Measurements from ENCODE around the gene CUL4A.
"Not testable (repeated sequence)": the region's sequence is repeated elsewhere in the genome, so short reads cannot be mapped to it uniquely, and the experiment has no call there.

CUL4A gene

DNA sequence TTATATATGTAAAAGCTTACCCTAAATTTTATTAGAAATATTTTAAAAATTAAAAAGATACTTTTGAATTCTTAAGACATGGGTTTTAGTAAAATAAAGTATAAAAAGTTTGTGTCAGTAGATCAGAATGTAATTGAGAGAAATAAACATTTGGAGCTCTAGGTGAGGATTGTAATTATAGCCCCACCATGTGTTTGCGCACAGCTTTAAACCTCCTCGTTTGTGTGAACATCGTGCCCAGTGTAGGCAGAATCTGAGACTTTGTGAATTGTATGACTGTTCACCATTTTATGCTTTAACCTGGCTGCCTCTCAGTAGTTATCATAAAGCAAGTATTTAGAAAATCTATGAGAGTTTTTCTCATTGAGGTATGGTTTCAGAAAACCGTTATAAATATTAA, 29.1 kb downstream of the CUL4A start:
- no peak for DNase-seq (ENCODE audit: low read depth, low spot score)

DNA sequence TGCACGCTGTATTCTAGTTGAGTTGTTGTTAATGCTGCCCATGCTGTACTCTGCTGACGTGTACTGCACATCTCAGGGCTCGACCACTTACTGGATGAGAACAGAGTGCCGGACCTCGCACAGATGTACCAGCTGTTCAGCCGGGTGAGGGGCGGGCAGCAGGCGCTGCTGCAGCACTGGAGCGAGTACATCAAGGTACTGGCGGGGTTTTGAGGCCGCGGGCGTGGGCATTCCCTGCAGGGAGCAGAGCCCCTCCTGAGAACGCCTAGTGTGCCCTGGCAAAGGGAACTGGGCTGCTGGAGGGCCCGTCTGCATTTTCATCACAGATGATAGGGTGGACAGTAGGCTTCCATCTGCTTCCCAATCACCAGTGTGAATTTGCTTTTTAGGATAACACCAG, 29.9 kb downstream of the CUL4A start:
- DNase-seq (ENCODE audit: low read depth, low spot score): no peak

DNA sequence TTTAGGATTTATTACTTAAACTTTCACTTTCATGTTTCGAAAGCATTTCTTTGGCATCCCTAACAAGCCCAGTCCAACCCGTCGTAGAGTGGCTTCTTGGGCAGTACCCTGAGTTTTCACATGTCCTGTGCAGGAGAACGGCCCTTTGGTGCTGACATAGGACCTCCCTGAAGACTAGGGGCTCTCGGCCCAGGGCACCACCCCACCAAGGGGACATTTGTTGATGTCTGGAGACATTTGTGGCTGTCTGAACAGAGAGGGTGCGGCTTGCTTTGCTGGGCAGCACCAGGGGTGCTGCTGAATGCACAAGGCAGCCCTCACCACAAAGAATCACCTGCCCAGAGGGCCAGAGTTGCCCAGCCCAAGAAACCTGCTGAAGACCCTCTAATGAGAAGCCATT, 30.6 kb downstream of the CUL4A start:
- DNase-seq (ENCODE audit: low read depth, low spot score): no peak

DNA sequence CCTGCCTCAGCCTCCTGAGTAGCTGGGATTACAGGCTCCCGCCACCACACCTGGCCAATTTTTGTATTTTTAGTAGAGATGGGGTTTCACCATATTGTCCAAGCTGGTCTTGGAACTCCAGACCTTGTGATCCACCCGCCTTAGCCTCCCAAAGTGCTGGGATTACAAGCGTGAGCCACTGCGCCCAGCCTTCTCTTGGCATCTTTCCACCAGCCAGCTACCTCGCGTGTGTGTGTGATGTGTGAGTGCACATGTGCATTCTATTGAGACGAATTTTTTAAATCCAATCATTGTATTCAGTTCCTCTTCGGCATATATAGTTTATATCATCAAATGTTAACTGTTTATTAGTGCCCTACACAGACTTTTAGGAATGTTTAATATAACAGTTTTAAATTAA, 32.2 kb downstream of the CUL4A start:
- not testable (repeated sequence) for DNase-seq (ENCODE audit: low read depth, low spot score)

DNA sequence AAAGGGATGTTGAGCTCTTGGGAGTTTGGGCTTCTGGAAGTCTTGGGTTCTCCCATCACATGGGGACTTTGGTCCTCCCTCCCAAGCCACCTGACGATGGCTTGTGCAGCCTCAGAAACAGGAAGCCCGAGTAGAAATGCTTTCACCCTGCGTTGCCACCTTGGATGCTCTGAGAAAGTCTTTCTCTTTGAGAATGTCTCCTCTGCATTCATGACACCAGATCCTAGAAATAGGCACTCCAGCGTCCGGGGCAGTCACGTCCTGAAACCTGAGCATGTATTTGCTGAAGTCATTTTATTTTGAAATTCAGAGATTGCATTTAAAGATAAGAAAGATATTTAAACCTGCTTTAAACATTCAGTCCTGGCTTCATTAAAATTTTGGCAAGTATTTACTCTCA, 34.4 kb downstream of the CUL4A start:
- DNase-seq (ENCODE audit: low read depth, low spot score): no peak

DNA sequence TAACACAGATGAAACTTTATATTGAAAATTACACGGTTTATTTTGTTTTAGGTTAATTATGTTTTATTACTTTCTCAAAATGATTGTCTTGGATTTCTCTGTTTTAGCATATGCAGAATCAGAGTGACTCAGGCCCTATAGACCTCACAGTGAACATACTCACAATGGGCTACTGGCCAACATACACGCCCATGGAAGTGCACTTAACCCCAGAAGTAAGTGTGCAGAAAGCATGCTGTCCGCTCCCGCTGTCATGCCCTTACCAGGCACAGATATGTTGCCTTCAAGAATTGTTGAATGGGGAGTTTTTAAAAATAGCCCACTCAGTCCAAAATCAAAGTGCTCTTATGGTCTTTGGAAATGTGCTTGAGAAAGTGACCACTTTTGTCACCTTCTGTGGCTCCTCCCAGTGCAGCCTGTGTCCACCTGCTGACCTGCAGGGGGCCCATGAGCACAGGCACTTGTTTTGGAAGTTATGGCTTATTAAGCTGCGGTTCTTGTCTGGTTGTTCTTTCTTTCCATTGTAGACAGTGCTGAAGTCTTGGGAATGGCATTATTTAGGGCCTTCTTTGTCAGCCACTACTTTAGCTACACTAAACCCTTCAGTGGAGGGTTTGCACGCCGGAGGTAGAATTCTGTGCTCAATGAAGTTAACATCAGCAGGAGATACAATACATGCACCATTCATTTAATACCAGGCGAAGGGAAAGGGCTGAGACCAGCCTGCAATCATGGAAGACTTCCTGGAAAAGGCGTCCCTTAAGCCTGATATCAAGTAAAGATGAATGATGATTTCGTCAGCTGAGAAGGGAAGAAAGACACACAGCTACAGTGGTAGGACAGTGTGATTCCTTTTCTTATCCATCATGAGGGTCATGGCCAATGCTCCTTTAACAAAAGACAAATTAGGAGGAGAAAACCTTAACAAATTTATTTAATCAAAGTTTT, 36.7 kb downstream of the CUL4A start:
- DNase-seq (ENCODE audit: low read depth, low spot score): no peak

DNA sequence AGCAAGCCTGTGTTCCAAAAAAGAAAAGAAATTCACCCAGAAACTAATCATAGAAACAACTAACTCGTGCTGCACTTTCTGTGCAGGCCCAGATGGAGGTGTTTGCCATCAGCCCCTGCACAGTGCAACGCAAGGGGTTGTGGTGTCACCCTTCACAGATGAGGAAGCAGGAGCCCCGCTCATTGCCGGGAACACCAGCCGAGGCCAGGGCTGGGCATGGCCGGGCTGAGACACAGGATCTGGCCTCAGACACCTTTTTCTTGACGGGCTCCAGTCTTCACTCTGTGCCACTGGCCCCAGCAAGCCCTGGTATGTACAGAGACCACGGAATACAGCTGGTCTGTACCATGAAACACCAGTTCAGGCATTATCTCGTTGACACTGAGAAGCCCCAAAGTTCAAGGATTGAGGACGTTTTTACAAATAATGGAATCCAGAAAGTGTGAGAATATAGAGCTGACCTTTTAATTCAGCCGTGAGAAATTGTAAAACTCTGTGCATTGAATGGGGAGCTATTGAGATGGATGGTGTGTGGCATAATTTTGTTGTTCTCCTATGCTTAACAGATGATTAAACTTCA, 43.2 kb downstream of the CUL4A start:
- no peak for DNase-seq (ENCODE audit: low read depth, low spot score)

DNA sequence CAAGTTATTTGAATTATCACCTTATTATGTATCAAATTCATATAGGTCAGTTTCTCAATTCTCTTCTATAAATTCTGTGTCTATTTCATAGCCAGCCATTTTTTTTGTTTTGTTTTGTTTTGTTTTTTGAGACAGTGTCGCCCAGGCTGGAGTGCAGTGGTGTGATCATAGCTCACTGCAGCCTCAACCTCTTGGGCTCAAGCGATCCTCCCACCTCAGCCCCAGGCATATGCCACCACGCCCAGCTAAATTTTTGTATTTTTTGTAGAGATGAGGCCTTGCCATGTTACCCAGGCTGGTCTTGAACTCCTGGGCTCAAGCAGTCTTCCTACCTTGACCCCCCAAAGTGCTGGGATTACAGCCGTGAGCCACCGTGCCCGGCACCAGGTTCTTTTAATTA, 48.5 kb downstream of the CUL4A start:
- not testable (repeated sequence) for DNase-seq (ENCODE audit: low read depth, low spot score)

DNA sequence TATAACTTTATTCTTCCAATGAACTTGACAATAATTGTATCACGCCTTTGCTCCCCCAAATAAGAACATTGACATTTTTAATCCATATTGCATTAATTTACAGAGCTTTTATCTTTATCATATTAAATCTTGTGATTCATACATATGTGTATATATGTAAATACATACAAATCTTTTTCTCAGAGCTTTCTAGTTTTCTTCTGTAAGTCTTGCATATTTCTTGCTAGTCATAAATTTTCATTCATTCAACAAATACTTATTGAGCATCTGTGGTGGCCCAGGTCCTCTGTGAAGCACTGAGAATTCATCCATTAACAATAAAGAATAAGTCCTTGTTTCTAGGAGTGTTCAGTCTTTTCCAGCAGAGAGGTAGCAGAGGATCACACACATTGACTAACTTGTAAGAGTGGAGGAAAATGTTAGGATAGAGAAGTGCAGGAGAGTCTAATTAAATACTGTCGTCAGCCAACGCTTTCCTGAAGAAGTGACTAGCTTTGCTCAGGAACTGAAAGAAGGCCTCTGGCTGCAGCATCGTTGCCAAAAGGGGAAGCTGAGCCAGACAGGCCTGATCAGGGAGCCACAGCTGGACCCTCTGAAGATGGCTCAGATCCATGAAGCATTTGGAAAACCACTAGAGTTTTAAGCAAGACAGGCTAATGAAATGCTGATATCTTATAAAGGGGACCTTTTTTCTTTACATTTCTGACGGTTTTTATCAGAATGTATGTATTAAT, 49.1 kb downstream of the CUL4A start:
- DNase-seq (ENCODE audit: low read depth, low spot score): no peak

DNA sequence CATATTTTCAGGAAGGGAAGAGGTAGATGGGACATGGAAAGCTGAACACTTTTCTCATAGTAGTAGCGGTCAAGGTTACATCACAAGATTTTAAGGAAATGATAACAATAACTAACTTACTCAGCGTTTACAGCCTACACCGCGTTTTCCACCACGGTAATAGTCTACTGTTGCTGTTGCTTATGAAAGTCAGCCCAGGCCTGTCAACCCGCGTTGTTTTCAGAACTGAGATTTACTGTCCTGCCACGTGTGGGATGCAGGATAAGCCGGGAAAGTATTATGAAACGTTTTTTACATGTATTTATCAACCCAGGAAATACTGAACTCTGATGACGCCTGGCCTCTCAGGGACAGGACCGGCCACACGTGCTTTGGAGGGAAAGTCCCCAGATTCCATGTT, 51.6 kb downstream of the CUL4A start:
- no peak for DNase-seq (ENCODE audit: low read depth, low spot score)

DNA sequence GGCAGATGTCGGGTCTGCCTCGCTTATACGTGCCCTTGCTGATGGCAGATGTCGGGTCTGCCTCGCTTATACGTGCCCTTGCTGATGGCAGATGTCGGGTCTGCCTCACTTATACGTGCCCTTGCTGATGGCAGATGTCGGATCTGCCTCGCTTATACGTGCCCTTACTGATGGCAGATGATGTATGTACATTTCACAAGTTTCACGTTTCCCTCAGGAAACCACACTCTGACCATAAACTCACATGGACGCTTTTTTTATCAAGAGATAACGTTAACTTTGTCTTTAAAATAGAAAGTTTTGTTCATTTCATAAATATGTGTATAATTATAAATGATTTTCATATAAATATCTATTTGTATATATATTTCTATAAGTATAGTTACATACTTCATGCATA, 53.6 kb downstream of the CUL4A start:
- DNase-seq (ENCODE audit: low read depth, low spot score): not testable (repeated sequence)

DNA sequence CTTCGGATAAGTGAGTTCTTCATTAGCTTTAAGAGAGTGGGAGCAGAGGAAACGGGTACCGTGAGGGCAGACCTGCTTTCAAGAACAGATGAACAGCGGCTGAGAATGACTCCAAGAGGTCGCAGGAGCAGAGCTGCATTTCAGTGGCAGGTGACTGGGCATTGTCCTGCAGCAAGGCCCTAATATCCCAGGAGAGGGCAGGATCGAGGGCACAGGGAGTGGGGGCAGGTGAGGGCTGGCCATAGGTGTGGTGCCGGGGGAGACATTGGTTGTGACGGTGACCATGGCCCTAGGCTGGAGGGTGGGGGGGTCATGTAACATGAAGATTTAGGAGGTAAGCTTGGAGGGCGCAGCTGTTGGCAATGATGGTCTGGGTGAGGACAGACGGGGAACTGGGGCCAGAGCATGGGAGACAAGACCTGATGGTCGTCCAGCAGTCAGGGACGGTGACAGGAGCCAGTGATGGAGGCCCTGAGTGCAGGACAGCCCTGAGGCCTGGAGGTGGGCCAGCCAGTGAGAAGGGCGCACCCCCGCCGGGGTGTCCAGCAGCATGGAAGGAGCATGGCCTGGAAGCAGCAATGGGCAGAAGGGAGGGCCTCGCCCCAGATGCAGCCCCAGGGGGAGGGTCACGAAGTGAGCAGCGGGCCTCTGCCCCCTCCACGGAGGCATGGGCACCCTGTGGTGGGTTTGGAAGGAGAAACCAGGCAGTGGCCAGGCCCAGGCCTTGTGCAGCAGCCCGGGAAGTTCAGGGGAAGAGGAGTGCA, 58.4 kb downstream of the CUL4A start:
- no peak for DNase-seq (ENCODE audit: low read depth, low spot score)

DNA sequence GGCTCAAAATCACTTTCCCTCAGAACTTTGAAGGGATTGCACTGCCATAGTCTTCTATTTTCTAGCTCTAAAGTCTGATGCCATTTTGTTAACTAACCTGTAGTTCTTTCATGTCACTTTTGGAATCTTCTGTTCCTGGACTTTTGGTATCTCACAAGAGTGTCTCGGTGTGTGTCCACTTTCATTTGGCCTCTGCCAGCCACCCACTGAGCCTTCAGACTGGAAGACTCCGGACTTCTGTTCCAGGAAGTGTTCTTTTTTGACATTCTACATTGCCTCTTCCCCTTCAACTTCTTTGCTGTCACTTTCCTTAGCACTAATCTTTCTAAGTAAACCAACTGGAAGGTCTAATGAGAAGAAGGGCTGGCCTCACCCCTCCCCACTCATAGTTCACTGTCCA, 62.6 kb downstream of the CUL4A start:
- no peak for DNase-seq (ENCODE audit: low read depth, low spot score)

DNA sequence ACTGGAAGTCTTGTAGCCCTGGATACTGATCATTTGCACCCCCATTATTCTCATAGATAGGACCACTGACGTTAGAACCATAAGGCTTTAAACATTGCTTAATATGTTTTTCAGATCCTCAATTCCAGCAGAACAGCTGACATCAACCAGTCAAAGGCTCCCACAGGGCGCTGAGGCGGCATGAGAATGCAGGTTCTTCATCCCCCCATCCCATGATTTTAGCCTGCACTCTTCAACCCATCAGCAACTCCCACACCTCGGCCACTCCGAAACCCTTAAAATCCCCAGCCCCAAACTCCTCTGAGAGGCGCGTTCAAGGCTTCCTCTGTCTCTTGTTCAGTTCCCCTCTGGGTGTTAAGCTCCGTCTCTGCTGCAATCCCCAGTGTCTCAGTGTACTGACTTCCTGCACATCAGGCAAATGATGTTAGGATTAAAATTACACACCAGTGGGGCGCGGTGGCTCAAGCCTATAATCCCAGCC, 63.3 kb downstream of the CUL4A start:
- DNase-seq (ENCODE audit: low read depth, low spot score): no peak

DNA sequence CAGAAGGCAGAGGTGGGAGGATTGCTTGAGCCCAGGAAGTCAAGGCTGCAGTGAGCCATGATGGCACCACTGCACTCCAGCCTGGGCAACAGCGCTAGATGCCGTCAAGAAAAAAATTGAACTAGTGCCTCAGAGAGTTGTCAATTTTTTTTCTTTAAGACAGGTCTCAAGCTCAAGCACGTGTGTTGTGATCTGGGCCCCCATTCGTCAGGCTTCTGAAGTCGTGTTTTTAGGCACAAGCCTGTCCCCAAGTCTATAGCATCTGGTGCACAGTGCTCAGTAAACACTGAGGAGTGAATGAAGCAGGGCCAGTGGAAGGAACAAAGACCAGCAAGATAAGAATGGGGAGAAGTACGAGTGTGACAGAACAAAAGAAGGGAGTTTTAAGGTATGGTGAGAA, 63.9 kb downstream of the CUL4A start:
- DNase-seq (ENCODE audit: low read depth, low spot score): no peak

DNA sequence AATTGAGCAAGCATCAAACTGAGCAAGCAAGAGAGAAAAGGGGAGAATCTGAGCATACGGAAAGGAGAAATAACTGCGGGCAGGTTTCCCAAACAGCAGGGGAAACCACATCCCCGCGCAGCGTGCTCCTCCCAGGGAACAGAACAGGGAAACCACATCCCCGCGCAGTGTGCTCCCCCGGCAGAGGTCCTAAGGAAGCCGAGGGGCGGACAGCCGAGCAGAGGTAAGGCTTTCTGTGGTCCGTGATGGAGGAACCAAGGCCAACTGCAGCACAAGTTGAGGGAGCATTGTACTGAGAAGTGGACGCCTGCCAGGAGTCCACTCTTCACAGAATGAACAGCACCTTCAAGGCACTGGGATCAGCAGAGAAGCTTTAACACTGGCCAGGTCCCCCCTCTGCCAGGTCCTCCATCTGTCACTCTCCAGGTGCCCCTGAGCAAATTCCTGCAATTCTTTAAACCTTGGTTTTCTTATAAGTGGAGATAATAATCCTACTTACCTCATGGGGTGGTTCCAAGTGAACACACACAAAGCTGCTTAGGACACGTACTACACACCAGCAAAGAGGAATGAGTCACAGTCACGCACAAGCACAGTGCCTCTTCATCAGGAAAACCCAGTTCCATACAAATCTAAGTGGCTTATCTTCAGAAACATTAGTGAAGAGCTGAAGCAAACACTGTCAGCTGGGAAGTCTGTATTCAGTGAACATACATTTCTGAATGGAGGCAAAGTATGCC, 64.6 kb downstream of the CUL4A start:
- DNase-seq (ENCODE audit: low read depth, low spot score): no peak

DNA sequence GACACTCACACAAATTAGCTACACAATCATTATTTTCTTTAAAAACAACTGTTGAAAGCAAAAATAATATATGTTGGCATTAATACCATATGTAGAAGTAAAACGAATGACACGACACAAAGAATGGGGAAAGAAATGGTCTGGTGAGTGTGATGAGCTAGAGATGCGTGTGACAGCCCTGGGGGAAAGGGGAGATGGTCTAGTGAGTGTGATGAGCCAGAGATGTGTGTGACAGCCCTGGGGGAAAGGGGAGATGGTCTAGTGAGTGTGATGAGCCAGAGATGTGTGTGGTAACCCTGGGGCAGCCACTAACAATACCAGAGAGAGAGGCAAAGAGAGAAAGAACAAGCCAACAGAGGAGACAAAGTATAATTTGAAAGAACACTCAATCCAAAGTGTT, 65.3 kb downstream of the CUL4A start:
- DNase-seq (ENCODE audit: low read depth, low spot score): no peak

DNA sequence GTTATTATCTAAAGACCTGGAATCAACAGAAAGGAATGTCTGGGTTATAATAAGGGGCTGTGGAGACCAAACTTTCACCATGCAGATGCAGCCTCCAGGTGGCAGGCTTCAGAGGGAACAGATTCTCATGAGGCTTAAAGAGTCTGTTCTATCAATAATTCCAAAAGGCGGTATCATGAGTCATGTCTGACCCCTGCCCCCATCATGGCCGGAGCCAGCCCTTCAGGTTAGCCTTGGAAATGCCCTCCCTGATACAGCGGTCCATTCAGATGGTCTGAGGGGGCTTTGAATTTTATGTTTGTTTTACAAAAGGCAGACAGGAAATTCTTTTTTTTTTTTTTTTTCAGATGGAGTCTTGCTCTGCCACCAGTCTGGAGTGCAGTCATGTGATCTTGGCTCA, 66.0 kb downstream of the CUL4A start:
- no peak for DNase-seq (ENCODE audit: low read depth, low spot score)

DNA sequence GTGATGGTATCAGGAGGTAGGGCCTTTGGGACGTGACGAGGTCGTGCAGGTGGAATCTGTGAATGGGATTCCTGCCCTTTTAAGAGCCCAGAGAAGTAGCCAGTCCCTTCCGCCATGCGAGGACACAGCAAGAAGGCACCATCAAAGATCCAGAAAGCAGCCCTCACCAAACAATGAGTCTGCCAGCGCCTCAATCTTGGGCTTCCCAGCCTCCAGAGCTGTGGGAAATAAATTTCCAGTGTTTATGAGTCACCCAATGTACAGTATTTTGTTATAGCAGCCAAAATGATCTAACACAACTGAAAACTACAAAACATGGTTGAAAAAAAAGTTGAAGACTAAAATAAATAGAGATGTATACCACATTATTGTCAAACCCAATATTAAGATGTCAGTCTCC, 70.7 kb downstream of the CUL4A start:
- no peak for DNase-seq (ENCODE audit: low read depth, low spot score)

DNA sequence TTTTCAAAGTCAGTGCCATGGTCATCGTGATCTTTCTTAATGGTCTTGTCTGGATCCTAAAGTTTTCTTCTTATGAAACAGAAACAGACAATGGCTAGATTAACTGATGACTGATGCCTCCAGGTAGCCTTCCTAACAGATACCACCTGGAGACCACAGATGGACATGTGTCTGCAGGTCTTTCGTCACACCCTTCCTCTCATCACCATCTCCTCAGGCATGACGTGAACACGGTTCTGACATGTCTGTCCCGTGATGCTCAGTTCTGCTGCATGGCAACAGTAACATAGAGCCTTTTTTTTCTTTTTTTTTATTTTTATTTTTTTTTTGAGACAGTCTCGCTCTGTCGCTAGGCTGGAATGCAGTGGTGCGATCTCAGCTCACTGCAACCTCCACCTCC, 74.5 kb downstream of the CUL4A start:
- DNase-seq (ENCODE audit: low read depth, low spot score): no peak

DNA sequence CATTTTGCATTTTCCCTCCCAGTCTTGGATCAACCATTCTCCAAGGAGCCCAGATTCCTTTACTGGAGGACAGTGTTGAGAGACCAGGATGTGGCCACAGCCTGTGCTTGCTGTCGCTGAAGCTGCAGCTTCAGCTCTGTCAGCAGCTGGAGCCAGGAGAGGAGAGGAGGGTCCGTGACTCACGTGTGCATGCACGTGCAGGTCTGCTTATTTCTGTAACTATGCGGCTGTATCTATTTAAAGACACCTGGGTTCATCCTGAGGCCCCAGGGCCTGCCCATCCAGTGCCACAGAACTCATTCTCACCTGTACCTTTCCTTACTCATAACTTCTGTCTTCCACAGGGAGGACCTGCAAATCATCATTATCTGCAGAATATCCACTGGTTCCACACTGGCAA, 79.5 kb downstream of the CUL4A start:
- DNase-seq (ENCODE audit: low read depth, low spot score): no peak

All from brain pericyte (primary cell).